GM23338 (cell line): ENCODE data around the gene TAF3. TPM values are rescaled to one million over a fixed set of nuclear protein-coding genes. Genes with fewer than 3 reads are reported as not detected.

Experiments
- ATAC-seq: fragments of 200-7000 bp; cut with Tn5 transposase; 3 replicates; pipeline ENCODE4 v1.9.1; 2020
- DNase-seq: peaks from one replicate; pipeline ENCODE4 v3.0.0-alpha.2; 2015; ENCODE audit warnings: low spot score
- H2AFZ ChIP-seq: fragments of 200-600 bp; sonication (generic); 2 replicates; pipeline ENCODE4 v1.8.0; 2016; ENCODE audit warnings: antibody characterized with exemption, mild to moderate bottlenecking, moderate library complexity
- H3F3A ChIP-seq: fragments of 200-600 bp; sonication (generic); replicated peaks from 2 replicates; pipeline ENCODE4 v1.8.0; 2017; ENCODE audit warnings: antibody characterized with exemption, mixed run types, low read depth
- H3K27ac ChIP-seq: fragments of 200-600 bp; sonication (generic); 2 replicates; pipeline ENCODE4 v1.6.1; 2016; ENCODE audit warnings: low read depth
- H3K27me3 ChIP-seq: fragments of 200-600 bp; sonication (generic); 2 replicates; pipeline ENCODE4 v1.8.0; 2016; ENCODE audit warnings: mild to moderate bottlenecking, mixed run types, moderate library complexity; ENCODE audit not compliant: insufficient read depth
- H3K36me3 ChIP-seq: fragments of 200-600 bp; sonication (generic); 2 replicates; pipeline ENCODE4 v1.8.0; 2016; ENCODE audit warnings: mild to moderate bottlenecking; ENCODE audit not compliant: insufficient read depth
- H3K4me1 ChIP-seq: fragments of 200-600 bp; sonication (generic); 2 replicates; pipeline ENCODE4 v1.8.0; 2016; ENCODE audit warnings: mild to moderate bottlenecking, moderate library complexity; ENCODE audit not compliant: insufficient read depth
- H3K4me2 ChIP-seq: fragments of 200-600 bp; sonication (generic); 2 replicates; pipeline ENCODE4 v1.7.1; 2017; ENCODE audit warnings: mixed run types
- H3K4me3 ChIP-seq: fragments of 200-600 bp; sonication (generic); 2 replicates; pipeline ENCODE4 v1.6.1; 2016; ENCODE audit warnings: mixed run types
- H3K79me2 ChIP-seq: fragments of 200-600 bp; sonication (generic); replicated peaks from 2 replicates; pipeline ENCODE4 v1.8.0; 2017; ENCODE audit warnings: mild to moderate bottlenecking; ENCODE audit not compliant: insufficient read depth
- H3K9me2 ChIP-seq: fragments of 200-600 bp; sonication (generic); 2 replicates; pipeline ENCODE4 v1.8.0; 2017; ENCODE audit not compliant: insufficient read depth
- H4K20me1 ChIP-seq: fragments of 200-600 bp; sonication (generic); replicated peaks from 2 replicates; pipeline ENCODE4 v1.8.0; 2017; ENCODE audit warnings: mild to moderate bottlenecking; ENCODE audit not compliant: insufficient read depth
- H3K27ac Mint-ChIP-seq: 2 replicates; pipeline ENCODE4 v1.8.0; 2020; ENCODE audit warnings: inconsistent platforms, mild to moderate bottlenecking, moderate library complexity, mixed read lengths
- H3K27me3 Mint-ChIP-seq: 3 replicates; pipeline ENCODE4 v1.8.0; 2022; ENCODE audit warnings: low read depth, mild to moderate bottlenecking, moderate library complexity, mixed read lengths, inconsistent platforms; ENCODE audit not compliant: insufficient read depth, poor library complexity
- H3K36me3 Mint-ChIP-seq: 3 replicates; pipeline ENCODE4 v1.8.0; 2021; ENCODE audit warnings: low read depth, mild to moderate bottlenecking, inconsistent platforms, moderate library complexity, mixed read lengths
- H3K4me1 Mint-ChIP-seq: 3 replicates; pipeline ENCODE4 v1.8.0; 2020; ENCODE audit warnings: mild to moderate bottlenecking, inconsistent platforms, mixed read lengths
- H3K4me3 Mint-ChIP-seq: 3 replicates; pipeline ENCODE4 v1.8.0; 2021; ENCODE audit warnings: moderate library complexity, mild to moderate bottlenecking, inconsistent platforms, mixed read lengths
- H3K9me3 Mint-ChIP-seq: 3 replicates; pipeline ENCODE4 v1.8.0; 2020; ENCODE audit warnings: moderate library complexity, mild to moderate bottlenecking, inconsistent platforms, mixed read lengths
- CREB1 ChIP-seq: fragments of 250-450 bp; sonication (Bioruptor Pico); IDR thresholded peaks from 2 replicates; pipeline ENCODE4 v1.5.0; 2020; ENCODE audit warnings: low read depth, mild to moderate bottlenecking, moderate library complexity
- ETS1 ChIP-seq: IDR thresholded peaks from 2 replicates; pipeline ENCODE4 v1.6.1; 2016; ENCODE audit warnings: antibody characterized with exemption
- EZH2phosphoT487 ChIP-seq: fragments of 200-600 bp; sonication (generic); IDR thresholded peaks from one replicate; pipeline ENCODE4 v1.8.1; 2018; ENCODE audit warnings: antibody characterized with exemption; ENCODE audit not compliant: unreplicated experiment
- POLR2AphosphoS5 ChIP-seq: IDR thresholded peaks from 2 replicates; pipeline ENCODE4 v1.6.1; 2016; ENCODE audit warnings: antibody characterized with exemption, low read depth
- ZNF114 ChIP-seq: fragments of 250-450 bp; sonication (Bioruptor Pico); IDR thresholded peaks from 2 replicates; pipeline ENCODE4 v1.5.0; 2020; ENCODE audit warnings: mild to moderate bottlenecking, moderate library complexity
- ZNF331 ChIP-seq: fragments of 250-450 bp; sonication (Bioruptor Pico); IDR thresholded peaks from 2 replicates; pipeline ENCODE4 v1.5.0; 2020; ENCODE audit warnings: low read depth, mild to moderate bottlenecking, moderate library complexity
- polyA plus RNA-seq: library from polyadenylated mRNA; unstranded; fragments of >200 nt; fragmentation: Nextera tagmentation; extraction: Ambion mirVana; gene quantifications from 2 replicates; pipeline ENCODE4 v1.2.1, GENCODE V29; 2016
- total RNA-seq: library from RNA; depleted of rRNA; stranded (reverse); fragments of >200 nt; shearing (Covaris generic); gene quantifications from 2 replicates; pipeline ENCODE4 v1.2.3, GENCODE V29; 2014
- TF ChIP-seq, protein P1 (sequence below): fragments of 250-450 bp; sonication (Bioruptor Pico); IDR thresholded peaks from 2 replicates; pipeline ENCODE4 v1.5.0; 2020; ENCODE audit warnings: mild to moderate bottlenecking, moderate library complexity
- TF ChIP-seq, protein P2 (sequence below), 2 experiments: fragments of 200-600 bp in 1 of 2; sonication (generic) in 1 of 2; conservative IDR thresholded peaks; 2 replicates each; pipeline versions ENCODE4 v1.5.1 to v1.6.1; 2016 to 2017; ENCODE audit warnings: antibody characterized with exemption in 2 of 2, low read depth in 2 of 2, mild to moderate bottlenecking in 2 of 2, moderate library complexity in 1 of 2
- TF ChIP-seq, protein P3 (sequence below): IDR thresholded peaks from one replicate; pipeline ENCODE4 v1.6.1; 2018; ENCODE audit warnings: antibody characterized with exemption; ENCODE audit not compliant: unreplicated experiment

TAF3 gene
- total and polyA plus RNA-seq, 2 experiments from 2014 or later: 6.4 to 15.2 TPM

DNA sequence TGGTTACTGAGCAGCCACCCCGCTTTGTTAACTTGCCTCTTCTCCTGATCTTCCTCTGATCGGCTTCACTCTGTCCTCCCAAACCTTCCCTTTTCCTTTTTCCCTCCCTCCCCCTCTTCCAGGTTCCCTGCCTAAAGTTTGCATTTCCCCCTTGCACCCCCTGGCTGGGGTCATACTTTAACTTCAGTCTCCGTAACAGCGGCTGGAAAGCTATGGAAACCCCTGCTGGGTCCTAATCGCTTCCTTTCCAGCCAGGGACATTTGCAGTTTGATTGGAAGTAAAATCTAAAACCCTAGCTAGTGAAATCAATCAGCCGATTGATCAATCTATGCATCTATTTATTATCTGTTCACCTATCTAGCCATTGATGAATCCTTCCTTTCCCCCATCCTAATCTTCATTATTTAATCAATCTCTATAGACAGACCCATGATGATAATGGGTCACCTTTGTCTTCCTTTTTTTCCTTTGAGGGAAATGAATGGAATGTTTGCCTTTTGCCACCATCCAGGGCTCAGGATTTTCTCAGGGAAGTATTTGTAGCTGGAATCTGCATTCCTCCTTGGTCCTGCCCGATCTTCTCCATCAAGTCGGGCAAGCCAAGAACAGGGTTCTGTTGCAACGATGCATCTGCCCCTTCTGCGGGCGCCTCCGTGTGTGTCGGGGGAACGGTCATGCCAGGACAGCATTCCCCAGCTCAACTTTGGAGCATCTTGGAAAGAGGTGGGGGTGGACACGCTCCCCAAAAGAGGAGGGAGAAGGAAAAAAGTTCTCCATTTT lies 245.0 kb downstream of the TAF3 start (continued):
- TF ChIP-seq, protein P1, sequence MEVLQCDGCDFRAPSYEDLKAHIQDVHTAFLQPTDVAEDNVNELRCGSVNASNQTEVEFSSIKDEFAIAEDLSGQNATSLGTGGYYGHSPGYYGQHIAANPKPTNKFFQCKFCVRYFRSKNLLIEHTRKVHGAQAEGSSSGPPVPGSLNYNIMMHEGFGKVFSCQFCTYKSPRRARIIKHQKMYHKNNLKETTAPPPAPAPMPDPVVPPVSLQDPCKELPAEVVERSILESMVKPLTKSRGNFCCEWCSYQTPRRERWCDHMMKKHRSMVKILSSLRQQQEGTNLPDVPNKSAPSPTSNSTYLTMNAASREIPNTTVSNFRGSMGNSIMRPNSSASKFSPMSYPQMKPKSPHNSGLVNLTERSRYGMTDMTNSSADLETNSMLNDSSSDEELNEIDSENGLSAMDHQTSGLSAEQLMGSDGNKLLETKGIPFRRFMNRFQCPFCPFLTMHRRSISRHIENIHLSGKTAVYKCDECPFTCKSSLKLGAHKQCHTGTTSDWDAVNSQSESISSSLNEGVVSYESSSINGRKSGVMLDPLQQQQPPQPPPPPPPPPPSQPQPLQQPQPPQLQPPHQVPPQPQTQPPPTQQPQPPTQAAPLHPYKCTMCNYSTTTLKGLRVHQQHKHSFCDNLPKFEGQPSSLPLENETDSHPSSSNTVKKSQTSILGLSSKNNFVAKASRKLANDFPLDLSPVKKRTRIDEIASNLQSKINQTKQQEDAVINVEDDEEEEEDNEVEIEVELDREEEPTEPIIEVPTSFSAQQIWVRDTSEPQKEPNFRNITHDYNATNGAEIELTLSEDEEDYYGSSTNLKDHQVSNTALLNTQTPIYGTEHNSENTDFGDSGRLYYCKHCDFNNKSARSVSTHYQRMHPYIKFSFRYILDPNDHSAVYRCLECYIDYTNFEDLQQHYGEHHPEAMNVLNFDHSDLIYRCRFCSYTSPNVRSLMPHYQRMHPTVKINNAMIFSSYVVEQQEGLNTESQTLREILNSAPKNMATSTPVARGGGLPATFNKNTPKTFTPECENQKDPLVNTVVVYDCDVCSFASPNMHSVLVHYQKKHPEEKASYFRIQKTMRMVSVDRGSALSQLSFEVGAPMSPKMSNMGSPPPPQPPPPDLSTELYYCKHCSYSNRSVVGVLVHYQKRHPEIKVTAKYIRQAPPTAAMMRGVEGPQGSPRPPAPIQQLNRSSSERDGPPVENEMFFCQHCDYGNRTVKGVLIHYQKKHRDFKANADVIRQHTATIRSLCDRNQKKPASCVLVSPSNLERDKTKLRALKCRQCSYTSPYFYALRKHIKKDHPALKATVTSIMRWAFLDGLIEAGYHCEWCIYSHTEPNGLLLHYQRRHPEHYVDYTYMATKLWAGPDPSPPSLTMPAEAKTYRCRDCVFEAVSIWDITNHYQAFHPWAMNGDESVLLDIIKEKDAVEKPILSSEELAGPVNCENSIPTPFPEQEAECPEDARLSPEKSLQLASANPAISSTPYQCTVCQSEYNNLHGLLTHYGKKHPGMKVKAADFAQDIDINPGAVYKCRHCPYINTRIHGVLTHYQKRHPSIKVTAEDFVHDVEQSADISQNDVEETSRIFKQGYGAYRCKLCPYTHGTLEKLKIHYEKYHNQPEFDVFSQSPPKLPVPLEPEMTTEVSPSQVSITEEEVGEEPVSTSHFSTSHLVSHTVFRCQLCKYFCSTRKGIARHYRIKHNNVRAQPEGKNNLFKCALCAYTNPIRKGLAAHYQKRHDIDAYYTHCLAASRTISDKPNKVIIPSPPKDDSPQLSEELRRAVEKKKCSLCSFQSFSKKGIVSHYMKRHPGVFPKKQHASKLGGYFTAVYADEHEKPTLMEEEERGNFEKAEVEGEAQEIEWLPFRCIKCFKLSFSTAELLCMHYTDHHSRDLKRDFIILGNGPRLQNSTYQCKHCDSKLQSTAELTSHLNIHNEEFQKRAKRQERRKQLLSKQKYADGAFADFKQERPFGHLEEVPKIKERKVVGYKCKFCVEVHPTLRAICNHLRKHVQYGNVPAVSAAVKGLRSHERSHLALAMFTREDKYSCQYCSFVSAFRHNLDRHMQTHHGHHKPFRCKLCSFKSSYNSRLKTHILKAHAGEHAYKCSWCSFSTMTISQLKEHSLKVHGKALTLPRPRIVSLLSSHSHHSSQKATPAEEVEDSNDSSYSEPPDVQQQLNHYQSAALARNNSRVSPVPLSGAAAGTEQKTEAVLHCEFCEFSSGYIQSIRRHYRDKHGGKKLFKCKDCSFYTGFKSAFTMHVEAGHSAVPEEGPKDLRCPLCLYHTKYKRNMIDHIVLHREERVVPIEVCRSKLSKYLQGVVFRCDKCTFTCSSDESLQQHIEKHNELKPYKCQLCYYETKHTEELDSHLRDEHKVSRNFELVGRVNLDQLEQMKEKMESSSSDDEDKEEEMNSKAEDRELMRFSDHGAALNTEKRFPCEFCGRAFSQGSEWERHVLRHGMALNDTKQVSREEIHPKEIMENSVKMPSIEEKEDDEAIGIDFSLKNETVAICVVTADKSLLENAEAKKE (CRISPR knock-in tag): peak; percentile 44; the same call in 1 of the 2 replicates
- TF ChIP-seq ZNF114 (CRISPR knock-in tag) (no peak), CREB1 (CRISPR knock-in tag) (no peak), ZNF331 (no peak)
- TF ChIP-seq, protein P2, sequence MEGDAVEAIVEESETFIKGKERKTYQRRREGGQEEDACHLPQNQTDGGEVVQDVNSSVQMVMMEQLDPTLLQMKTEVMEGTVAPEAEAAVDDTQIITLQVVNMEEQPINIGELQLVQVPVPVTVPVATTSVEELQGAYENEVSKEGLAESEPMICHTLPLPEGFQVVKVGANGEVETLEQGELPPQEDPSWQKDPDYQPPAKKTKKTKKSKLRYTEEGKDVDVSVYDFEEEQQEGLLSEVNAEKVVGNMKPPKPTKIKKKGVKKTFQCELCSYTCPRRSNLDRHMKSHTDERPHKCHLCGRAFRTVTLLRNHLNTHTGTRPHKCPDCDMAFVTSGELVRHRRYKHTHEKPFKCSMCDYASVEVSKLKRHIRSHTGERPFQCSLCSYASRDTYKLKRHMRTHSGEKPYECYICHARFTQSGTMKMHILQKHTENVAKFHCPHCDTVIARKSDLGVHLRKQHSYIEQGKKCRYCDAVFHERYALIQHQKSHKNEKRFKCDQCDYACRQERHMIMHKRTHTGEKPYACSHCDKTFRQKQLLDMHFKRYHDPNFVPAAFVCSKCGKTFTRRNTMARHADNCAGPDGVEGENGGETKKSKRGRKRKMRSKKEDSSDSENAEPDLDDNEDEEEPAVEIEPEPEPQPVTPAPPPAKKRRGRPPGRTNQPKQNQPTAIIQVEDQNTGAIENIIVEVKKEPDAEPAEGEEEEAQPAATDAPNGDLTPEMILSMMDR (conservative IDR thresholded peaks at IDR 0.05; ENCODE audit: low read depth in 2 of 2): no peak

DNA sequence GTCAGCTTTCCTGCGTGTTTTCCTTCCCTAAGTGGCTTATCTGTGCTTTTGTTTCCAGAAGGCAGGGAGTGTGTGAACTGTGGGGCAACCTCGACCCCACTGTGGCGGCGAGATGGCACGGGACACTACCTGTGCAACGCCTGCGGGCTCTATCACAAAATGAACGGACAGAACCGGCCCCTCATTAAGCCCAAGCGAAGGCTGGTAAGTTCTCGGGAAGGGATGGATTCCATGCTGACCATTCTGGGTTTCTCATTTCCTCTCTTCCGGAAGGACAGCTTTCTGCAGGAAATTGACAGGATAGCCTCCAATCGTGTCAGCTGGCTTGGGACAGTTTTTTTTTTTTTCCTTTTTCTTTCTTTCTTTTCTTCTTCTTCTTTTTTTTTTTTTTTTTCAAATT lies 245.6 kb downstream of the TAF3 start:
- ATAC-seq: no peak; the same call in 2 of the 3 replicates
- H3K27me3 ChIP-seq: peaks cover 82% of the 10 kb centered on the region
- H3K4me1 Mint-ChIP-seq: peaks cover 69% of the 10 kb centered on the region
- TF ChIP-seq ZNF331 (no peak), EZH2phosphoT487 (no peak), ETS1 (no peak), ZNF114 (CRISPR knock-in tag) (no peak), POLR2AphosphoS5 (no peak)
- TF ChIP-seq, protein P3, sequence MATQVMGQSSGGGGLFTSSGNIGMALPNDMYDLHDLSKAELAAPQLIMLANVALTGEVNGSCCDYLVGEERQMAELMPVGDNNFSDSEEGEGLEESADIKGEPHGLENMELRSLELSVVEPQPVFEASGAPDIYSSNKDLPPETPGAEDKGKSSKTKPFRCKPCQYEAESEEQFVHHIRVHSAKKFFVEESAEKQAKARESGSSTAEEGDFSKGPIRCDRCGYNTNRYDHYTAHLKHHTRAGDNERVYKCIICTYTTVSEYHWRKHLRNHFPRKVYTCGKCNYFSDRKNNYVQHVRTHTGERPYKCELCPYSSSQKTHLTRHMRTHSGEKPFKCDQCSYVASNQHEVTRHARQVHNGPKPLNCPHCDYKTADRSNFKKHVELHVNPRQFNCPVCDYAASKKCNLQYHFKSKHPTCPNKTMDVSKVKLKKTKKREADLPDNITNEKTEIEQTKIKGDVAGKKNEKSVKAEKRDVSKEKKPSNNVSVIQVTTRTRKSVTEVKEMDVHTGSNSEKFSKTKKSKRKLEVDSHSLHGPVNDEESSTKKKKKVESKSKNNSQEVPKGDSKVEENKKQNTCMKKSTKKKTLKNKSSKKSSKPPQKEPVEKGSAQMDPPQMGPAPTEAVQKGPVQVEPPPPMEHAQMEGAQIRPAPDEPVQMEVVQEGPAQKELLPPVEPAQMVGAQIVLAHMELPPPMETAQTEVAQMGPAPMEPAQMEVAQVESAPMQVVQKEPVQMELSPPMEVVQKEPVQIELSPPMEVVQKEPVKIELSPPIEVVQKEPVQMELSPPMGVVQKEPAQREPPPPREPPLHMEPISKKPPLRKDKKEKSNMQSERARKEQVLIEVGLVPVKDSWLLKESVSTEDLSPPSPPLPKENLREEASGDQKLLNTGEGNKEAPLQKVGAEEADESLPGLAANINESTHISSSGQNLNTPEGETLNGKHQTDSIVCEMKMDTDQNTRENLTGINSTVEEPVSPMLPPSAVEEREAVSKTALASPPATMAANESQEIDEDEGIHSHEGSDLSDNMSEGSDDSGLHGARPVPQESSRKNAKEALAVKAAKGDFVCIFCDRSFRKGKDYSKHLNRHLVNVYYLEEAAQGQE: no peak

More for the DNA sequence above, 245.6 kb downstream of the TAF3 start:
- H3K4me3 Mint-ChIP-seq: peak overlapping the region; percentile 48
- no peak overlapping the region for H3K27ac Mint-ChIP-seq
- no peak overlapping the region for H3K27ac ChIP-seq
- no peaks in the 10 kb centered on the region for H3K9me3 Mint-ChIP-seq
- no peaks in the 10 kb centered on the region for H3K9me2 ChIP-seq
- no peaks in the 10 kb centered on the region for H4K20me1 ChIP-seq
- no peaks in the 10 kb centered on the region for H3K36me3 ChIP-seq
- no peak overlapping the region for H2AFZ ChIP-seq
- H3K4me3 ChIP-seq: peak overlapping the region; percentile 47
- H3K4me1 ChIP-seq: peaks cover 58% of the 10 kb centered on the region
- no peaks in the 10 kb centered on the region for H3K79me2 ChIP-seq
- peak; percentile 47 for DNase-seq
- peaks cover 16% of the 10 kb centered on the region for H3F3A ChIP-seq
- H3K36me3 Mint-ChIP-seq: no peaks in the 10 kb centered on the region; the same call in 2 of the 3 replicates
- H3K27me3 Mint-ChIP-seq: peaks cover 75% of the 10 kb centered on the region
- peak overlapping the region; percentile 75 for H3K4me2 ChIP-seq
